RWPE1 (cell line): ENCODE measurements around the gene BOD1.

Experiments
- CTCF ChIA-PET: fragments of 350-600 bp; sonication (Branson Sonifier 250); formaldehyde crosslinking; extraction: SDS; loops from one replicate; lab custom pipeline; 2021; lab: Yijun Ruan, JAX
- POLR2A ChIA-PET: fragments of 400-600 bp; formaldehyde crosslinking; extraction: SDS; loops from one replicate; lab custom pipeline; 2020; ENCODE audit warnings: antibody characterized with exemption; ENCODE audit not compliant: low non-redundant PET; lab: Yijun Ruan, JAX
- DNase-seq: peaks from one replicate; pipeline ENCODE4 v3.0.0; 2012; ENCODE audit warnings: low spot score
- H3K27ac ChIP-seq: fragments of 450-650 bp; 2 replicates; pipeline ENCODE4 v1.5.1; 2017
- CTCF ChIP-seq: fragments of 450-650 bp; conservative IDR thresholded peaks from 2 replicates; pipeline ENCODE4 v1.5.1; 2017; ENCODE audit warnings: low read depth, mild to moderate bottlenecking

Gene BOD1

GRCh38 chr5:173627860-173628392, 11.5 kb upstream of the BOD1 start:
- TF ChIP-seq CTCF: no peak
- H3K27ac ChIP-seq: no peak overlapping the region
- DNase-seq: no peak
- ChIA-PET CTCF (interaction anchor here (0.6 to 0.7 kb wide), 2 partner anchors 146 to 345 kb away, joined by 3 to 5 read pairs; no protein-coding TSS in a partner anchor), POLR2A (no interaction called here)

- ChIA-PET CTCF (no interaction called here), POLR2A (no interaction called here)
- DNase-seq: no peak
- no peak overlapping the region for H3K27ac ChIP-seq
- TF ChIP-seq CTCF: no peak
Observed at GRCh38 chr5:173627271-173627670, 10.8 kb upstream of the BOD1 start.

GRCh38 chr5:173626505-173626820, 10.0 kb upstream of the BOD1 start:
- no peak for DNase-seq
- no peak overlapping the region for H3K27ac ChIP-seq
- ChIA-PET POLR2A (no interaction called here), CTCF (interaction anchor here (0.5 to 1.3 kb wide), 2 partner anchors 277 to 347 kb away, joined by 5 to 8 read pairs; no protein-coding TSS in a partner anchor)
- TF ChIP-seq CTCF: no peak

GRCh38 chr5:173625673-173626504, 9.4 kb upstream of the BOD1 start:
- POLR2A ChIA-PET: no interaction called here
- CTCF ChIA-PET: interaction anchor here (0.5 to 1.3 kb wide), 2 partner anchors 277 to 347 kb away, joined by 5 to 8 read pairs; no protein-coding TSS in a partner anchor
- no peak for TF ChIP-seq CTCF
- DNase-seq: no peak
- H3K27ac ChIP-seq: no peak overlapping the region

- ChIA-PET CTCF (interaction anchor here (1.3 kb wide), 1 partner anchor 348 kb away, joined by 8 read pairs; no protein-coding TSS in a partner anchor), POLR2A (no interaction called here)
- H3K27ac ChIP-seq: no peak overlapping the region
- no peak for DNase-seq
- TF ChIP-seq CTCF: no peak
Observed at GRCh38 chr5:173625261-173625660, 8.8 kb upstream of the BOD1 start.

- CTCF ChIA-PET: interaction anchor here (0.8 to 2.2 kb wide), 4 partner anchors 349 to 1098 kb away, joined by 3 to 12 read pairs (median 4); no protein-coding TSS in a partner anchor
- no peak for TF ChIP-seq CTCF
- H3K27ac ChIP-seq: no peak overlapping the region
- POLR2A ChIA-PET: no interaction called here
- no peak for DNase-seq
Observed at GRCh38 chr5:173624282-173624681, 7.8 kb upstream of the BOD1 start.
